Adrenal gland (tissue), 12 donors: ENCODE results near the gene SUN2. TPM values are rescaled to one million over a fixed set of nuclear protein-coding genes. Genes with fewer than 3 reads are reported as not detected.
A peak's percentile ranks its signal among the peaks of the same experiment; 100 is the strongest.

ENCODE experiments used
- DNase-seq, 7 donors: peaks; one replicate each; pipeline ENCODE4 v3.0.0-alpha.2; 2019 to 2020
- H3K27ac ChIP-seq, 5 donors: fragments of 200-600 bp; sonication (generic) in 4 of 5; 1 replicate in 3 of 5; 2 replicates in 2 of 5; pipeline versions ENCODE4 v1.5.1 to v1.8.0; 2016 to 2020; ENCODE audit warnings: mild to moderate bottlenecking in 1 of 5
- H3K27me3 ChIP-seq: fragments of 200-600 bp; 2 replicates; pipeline ENCODE4 v1.8.0; 2021
- H3K36me3 ChIP-seq, 2 donors: fragments of 200-600 bp; replicated peaks in 1 of 2; 1 replicate in 1 of 2; 2 replicates in 1 of 2; pipeline versions ENCODE4 v1.5.1 to v1.8.0; 2018 to 2022
- H3K4me1 ChIP-seq, 2 donors: fragments of 200-600 bp; replicated peaks in 1 of 2; 1 replicate in 1 of 2; 2 replicates in 1 of 2; pipeline versions ENCODE4 v1.5.1 to v1.8.0; 2018 to 2021
- H3K4me3 ChIP-seq, 4 donors: fragments of 200-600 bp; sonication (generic) in 3 of 4; one replicate each; pipeline ENCODE4 v1.5.1; 2016 to 2018
- H3K9me3 ChIP-seq, 3 donors: fragments of 200-600 bp; sonication (generic) in 1 of 3; replicated peaks in 1 of 3; 1 replicate in 2 of 3; 2 replicates in 1 of 3; pipeline versions ENCODE4 v1.5.1 to v1.8.0; 2016 to 2021
- CTCF ChIP-seq, 6 experiments: fragments of 450-650 bp in 4 of 6; fragments of 200-600 bp in 2 of 6; sonication (generic) in 1 of 6; IDR thresholded peaks; 1 replicate in 5 of 6; 2 replicates in 1 of 6; pipeline versions ENCODE4 v1.5.1 to v1.8.0; 2016 to 2021; ENCODE audit warnings: antibody characterized with exemption in 6 of 6, mild to moderate bottlenecking in 2 of 6, moderate library complexity in 1 of 6
- POLR2A ChIP-seq, 2 donors: fragments of 450-650 bp; IDR thresholded peaks; one replicate each; pipeline ENCODE4 v1.6.1; 2017; ENCODE audit warnings: antibody characterized with exemption in 2 of 2, mild to moderate bottlenecking in 2 of 2, moderate library complexity in 1 of 2
- whole genome bisulfite sequencing, 4 donors: extraction: QIAGEN DNeasy Blood & Tissue Kit in 2 of 4; methylation state at CpG; one replicate each; pipeline versions ENCODE4 v1.1.5 to v1.1.7; 2013 to 2017; 5-methylcytosine and 5-hydroxymethylcytosine counted together
- intact Hi-C, 2 donors: fragments of 100-400 bp; cut with DNase I; formaldehyde crosslinking; loops; one replicate each; pipeline versions ENCODE4 v1.14.1 to v1.15.0; 2022 to 2023
- polyA plus RNA-seq, 3 donors: library from polyadenylated mRNA; stranded (reverse); fragments of 200-250 nt in 2 of 3; fragments of 350-450 nt in 1 of 3; fragmentation: Illumina TruSeq in 1 of 3; extraction: RNeasy Lipid Tissue Mini Kit (QIAGEN cat#74804) in 1 of 3; gene quantifications; one replicate each; pipeline ENCODE4 v1.2.3, GENCODE V29; 2013 to 2014
- total RNA-seq, 9 donors: library from RNA; depleted of rRNA in 4 of 9; stranded (reverse); fragments of >200 nt in 4 of 9; fragments of 120-200 nt in 1 of 9; fragmentation: NEBNext Ultra II Directional in 1 of 9; extraction: Animal tissue kit (Norgen Biotek cat#: 25700) in 1 of 9; gene quantifications; one replicate each; pipeline versions ENCODE4 v1.1.0 to v1.2.4, GENCODE V29; 2013 to 2023
- donor health status: healthy with polysubstance abuse.
- donor health status: Bipolar disorder and iron deficiency.
- donor health status: DM: yes; HTN: yes; CAD: no.
- donor health status: DM: no; HTN: no; CAD: no.
- donor health status: DM: no; HTN: no; CAD: no.
- donor health status: DM: yes; HTN: yes; CAD: no.

SUN2 gene
- total and polyA plus RNA-seq, 12 donors, result 13.0 to 196 (median 86.9) TPM

- H3K36me3 ChIP-seq, result no peaks in the 10 kb centered on the region
- H3K9me3 ChIP-seq, result no peaks in the 10 kb centered on the region
- peak overlapping the region; percentile 40 to 89 (median 82) for H3K27ac ChIP-seq
- H3K4me3 ChIP-seq, result peak overlapping the region in 1 of 4 donors; percentile 36
- 16 to 21% (median 17%) methylated on average over 10 of the region's 10 CpGs for WGBS, 4 donors
- H3K4me1 ChIP-seq, result peaks cover 15 to 32% of the 10 kb centered on the region in 2 donors
- no peak for DNase-seq
- TF ChIP-seq POLR2A (IDR thresholded peaks at IDR 0.05) (no peak), CTCF (IDR thresholded peaks at IDR 0.05) (no peak)
- intact Hi-C loops, result no loop called here
- no peaks in the 10 kb centered on the region for H3K27me3 ChIP-seq
These were observed 51.1 kb downstream of the SUN2 start for GRCh38 chr22:38704654-38705234.

GRCh38 chr22:38700789-38701628, 54.8 kb downstream of the SUN2 start, which contains the start of gene JOSD1:
Gene JOSD1, minus strand, starts transcription at chr22:38700943. Its CDS starts 956 bp downstream, at chr22:38699987.
- no peaks in the 10 kb centered on the region for H3K27me3 ChIP-seq
- WGBS, 4 donors, result 1 to 27% (median 1%) methylated on average over 2 to 94 of the region's 94 CpGs

GRCh38 chr22:38700270-38700788, 55.5 kb downstream of the SUN2 start:
- H3K27ac ChIP-seq, result peak overlapping the region; percentile 45 to 100 (median 98)
- peak overlapping the region; percentile 43 to 86 (median 80) for H3K4me3 ChIP-seq
- intact Hi-C loops, result no loop called here
- no peaks in the 10 kb centered on the region for H3K27me3 ChIP-seq
- peaks cover 24 to 54% of the 10 kb centered on the region in 2 donors for H3K4me1 ChIP-seq
- peak in 6 of 7 donors; percentile 61 to 78 (median 74) for DNase-seq
- no peaks in the 10 kb centered on the region for H3K36me3 ChIP-seq
- WGBS, 4 donors, result 0 to 1% (median 0%) methylated on average over 8 to 57 of the region's 57 CpGs
- no peaks in the 10 kb centered on the region for H3K9me3 ChIP-seq
- no peak for TF ChIP-seq POLR2A (IDR thresholded peaks at IDR 0.05)
- peak in 1 of 6 experiments; percentile 1 for TF ChIP-seq CTCF (IDR thresholded peaks at IDR 0.05)

More at GRCh38 chr22:38700789-38701628, 54.8 kb downstream of the SUN2 start, which contains the start of gene JOSD1:
- intact Hi-C loops, result no loop called here
- Histone ChIP-seq H3K27ac (peak within 1 kb of the TSS; percentile 63 to 100 (median 98)), H3K9me3 (no peaks in the 10 kb centered on the region), H3K36me3 (no peaks in the 10 kb centered on the region), H3K4me1 (peaks cover 24 to 51% of the 10 kb centered on the region in 2 donors), H3K4me3 (peak within 1 kb of the TSS; percentile 43 to 86 (median 80))
- TF ChIP-seq POLR2A (IDR thresholded peaks at IDR 0.05), result peak; percentile 93 to 94
- TF ChIP-seq CTCF (IDR thresholded peaks at IDR 0.05), result peak in 4 of 6 experiments; percentile 1 to 9 (median 8)
- peak; percentile 92 to 98 (median 96) for DNase-seq

GRCh38 chr22:38699784-38700183, 56.0 kb downstream of the SUN2 start:
- TF ChIP-seq CTCF (IDR thresholded peaks at IDR 0.05) (peak in 1 of 6 experiments; percentile 9), POLR2A (IDR thresholded peaks at IDR 0.05) (peak in 1 of 2 donors; percentile 15)
- Histone ChIP-seq H3K4me1 (peaks cover 20 to 51% of the 10 kb centered on the region in 2 donors), H3K4me3 (peak overlapping the region in 2 of 4 donors; percentile 81 to 86), H3K9me3 (no peaks in the 10 kb centered on the region), H3K27me3 (no peaks in the 10 kb centered on the region), H3K36me3 (no peaks in the 10 kb centered on the region), H3K27ac (peak overlapping the region; percentile 45 to 100 (median 98))
- intact Hi-C loops, result no loop called here
- 12 to 20% (median 15%) methylated on average over 6 of the region's 6 CpGs for WGBS, 4 donors
- peak in 3 of 7 donors; percentile 51 to 56 (median 52) for DNase-seq
